Neuron (in vitro differentiated cells): ENCODE results near the gene ADARB2.

Source experiments
- H2AFZ ChIP-seq: one replicate; pipeline ENCODE4 v1.6.1; 2013; ENCODE audit warnings: low read depth, mild to moderate bottlenecking, inconsistent platforms, low read length, moderate library complexity
- H3K27me3 ChIP-seq: one replicate; pipeline ENCODE4 v1.6.1; 2013; ENCODE audit warnings: low read length; ENCODE audit not compliant: insufficient read depth
- H3K36me3 ChIP-seq: one replicate; pipeline ENCODE4 v1.6.1; 2013; ENCODE audit warnings: low read length; ENCODE audit not compliant: insufficient read depth
- H3K4me1 ChIP-seq: one replicate; pipeline ENCODE4 v1.6.1; 2013; ENCODE audit warnings: low read length; ENCODE audit not compliant: insufficient read depth
- H3K4me3 ChIP-seq: 2 replicates; pipeline ENCODE4 v1.5.1; 2013; ENCODE audit warnings: mild to moderate bottlenecking, low read length, moderate library complexity
- H3K9me3 ChIP-seq: one replicate; pipeline ENCODE4 v1.6.1; 2013; ENCODE audit warnings: low read length

ADARB2 gene

DNA sequence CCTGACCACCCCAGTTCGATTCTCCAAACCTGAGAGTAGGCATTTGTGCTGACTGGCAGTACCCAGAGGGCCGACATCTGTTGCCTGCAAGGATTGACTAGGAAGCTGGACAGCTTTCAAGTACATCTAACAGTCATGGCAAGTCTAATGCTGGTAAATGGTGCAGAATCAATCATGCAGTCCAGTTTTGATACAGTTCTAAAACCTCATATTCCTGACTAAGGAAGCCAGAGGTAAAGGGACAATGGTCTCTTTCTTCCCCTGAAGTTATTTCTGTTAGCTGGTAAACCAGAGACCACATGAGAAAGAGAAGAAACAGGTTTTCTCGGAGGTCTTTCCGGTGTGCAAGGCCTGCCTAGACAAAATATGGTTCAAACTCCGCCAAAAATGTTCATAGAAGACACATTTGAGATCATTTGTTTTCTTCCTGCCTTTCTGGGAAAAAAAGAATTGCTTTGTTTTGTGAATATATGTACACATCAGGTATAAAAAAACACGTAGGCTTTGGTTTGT, 584.0 kb downstream of the ADARB2 start:
- Histone ChIP-seq H3K27me3 (peaks cover 5% of the 10 kb centered on the region), H3K36me3 (no peaks in the 10 kb centered on the region), H3K4me1 (no peaks in the 10 kb centered on the region), H3K9me3 (no peaks in the 10 kb centered on the region), H2AFZ (no peak overlapping the region), H3K4me3 (no peak overlapping the region)

DNA sequence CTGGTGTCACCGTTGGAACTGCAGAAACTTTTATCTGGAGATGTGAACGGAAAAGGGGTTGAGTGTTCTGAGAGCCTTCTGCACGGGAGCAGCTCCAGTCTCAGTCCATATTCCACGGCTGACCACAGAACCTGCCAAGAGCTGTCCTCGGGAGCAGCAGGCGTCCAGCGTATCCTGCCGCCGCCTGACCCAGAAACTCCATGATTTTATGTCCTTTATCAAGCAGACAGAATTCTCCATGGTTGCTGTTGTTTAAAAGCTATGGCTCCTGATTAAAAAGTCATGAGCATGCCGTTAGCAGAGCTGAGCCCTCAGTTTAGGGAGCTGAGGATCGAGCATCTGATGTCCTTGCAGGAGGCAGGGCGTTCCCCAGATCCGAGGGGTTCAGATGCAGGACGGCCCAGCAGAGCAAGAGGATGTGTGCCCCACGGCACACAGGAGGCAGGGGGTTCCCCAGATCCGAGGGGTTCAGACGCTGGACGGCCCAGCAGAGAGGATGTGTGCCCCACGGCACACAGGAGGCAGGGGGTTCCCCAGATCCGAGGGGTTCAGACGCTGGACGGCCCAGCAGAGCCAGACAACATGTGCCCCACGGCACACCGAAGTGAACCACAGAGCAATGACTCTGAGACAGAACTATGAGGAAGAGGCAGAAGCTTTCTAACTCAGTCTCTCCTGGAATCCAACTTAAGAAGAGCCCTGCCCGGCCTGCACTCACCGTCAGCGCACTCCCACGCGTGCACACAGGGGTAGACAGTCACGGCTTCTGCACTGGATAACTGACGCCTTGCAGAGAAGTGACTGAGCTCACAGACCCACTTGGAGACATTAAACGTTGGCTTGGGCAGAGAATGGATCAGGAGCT, 584.7 kb downstream of the ADARB2 start:
- Histone ChIP-seq H3K27me3 (peaks cover 5% of the 10 kb centered on the region), H3K9me3 (no peaks in the 10 kb centered on the region), H3K4me3 (no peak overlapping the region), H3K4me1 (no peaks in the 10 kb centered on the region), H3K36me3 (no peaks in the 10 kb centered on the region), H2AFZ (no peak overlapping the region)

DNA sequence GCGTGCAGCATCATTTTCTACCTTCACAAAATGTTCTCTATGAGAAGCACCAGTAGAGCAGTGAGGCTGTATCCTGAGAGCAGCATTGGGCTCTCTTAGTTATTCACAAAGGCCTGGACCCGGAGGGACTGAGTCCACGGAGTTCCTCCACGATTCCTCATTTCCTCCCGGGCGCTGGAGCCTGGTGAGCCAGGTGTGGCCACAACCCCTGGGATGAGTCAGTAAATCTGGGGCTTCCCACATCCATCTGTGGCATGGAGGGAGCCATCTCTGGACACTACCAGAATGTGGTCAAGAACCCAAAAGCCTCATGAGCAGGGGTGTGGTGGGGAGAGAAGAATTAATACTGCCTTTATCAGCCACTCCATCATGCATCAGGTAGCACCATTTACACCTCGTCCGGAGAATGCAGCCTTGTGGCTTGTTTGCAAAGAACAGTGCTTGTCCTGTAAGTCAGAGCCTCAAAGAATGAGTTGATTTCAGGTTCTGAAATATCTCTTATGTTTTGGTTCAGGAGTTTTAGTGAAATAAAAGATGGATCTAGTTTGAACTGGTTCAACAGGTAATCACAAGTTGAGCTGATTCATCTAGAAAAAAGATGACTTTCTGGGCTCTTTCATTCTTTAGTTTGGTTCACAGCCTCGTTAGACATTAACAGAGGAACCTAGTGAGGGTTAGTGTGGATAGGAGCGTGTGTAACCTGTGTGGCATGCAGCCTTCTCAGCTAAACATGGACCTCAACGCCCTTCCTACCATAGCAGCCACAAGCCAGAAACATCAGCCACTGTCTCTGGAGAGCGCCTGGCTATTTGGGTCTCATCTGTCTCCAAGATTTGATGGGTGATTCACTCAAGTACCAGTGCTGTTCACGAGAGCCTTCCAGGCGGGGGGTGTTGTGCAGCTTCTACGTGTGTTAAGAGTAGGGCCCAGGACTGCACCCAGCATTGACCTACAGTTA, 586.0 kb downstream of the ADARB2 start:
- no peak overlapping the region for H3K4me3 ChIP-seq
- no peaks in the 10 kb centered on the region for H3K36me3 ChIP-seq
- no peak overlapping the region for H2AFZ ChIP-seq
- H3K4me1 ChIP-seq = no peaks in the 10 kb centered on the region
- peaks cover 5% of the 10 kb centered on the region for H3K27me3 ChIP-seq
- peaks cover 2% of the 10 kb centered on the region for H3K9me3 ChIP-seq

DNA sequence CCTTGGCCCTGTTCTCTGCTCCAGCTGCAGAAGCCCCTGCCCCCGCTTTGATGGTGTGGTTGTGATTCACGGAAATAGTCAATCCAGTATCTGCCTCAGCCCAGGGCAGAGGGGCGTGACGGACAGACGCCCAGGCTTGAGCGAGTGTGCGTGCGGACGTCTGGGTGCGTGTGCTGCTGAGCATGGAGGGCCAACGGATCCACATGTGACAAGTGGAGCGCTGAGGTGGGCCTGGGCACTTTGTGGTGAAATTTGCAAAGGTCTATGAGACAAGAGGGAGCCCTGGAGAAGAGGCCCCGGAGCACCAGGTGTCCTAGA, 586.7 kb downstream of the ADARB2 start:
- Histone ChIP-seq H3K36me3 (no peaks in the 10 kb centered on the region), H2AFZ (no peak overlapping the region), H3K9me3 (peaks cover 2% of the 10 kb centered on the region), H3K4me1 (no peaks in the 10 kb centered on the region), H3K4me3 (no peak overlapping the region), H3K27me3 (peaks cover 5% of the 10 kb centered on the region)

DNA sequence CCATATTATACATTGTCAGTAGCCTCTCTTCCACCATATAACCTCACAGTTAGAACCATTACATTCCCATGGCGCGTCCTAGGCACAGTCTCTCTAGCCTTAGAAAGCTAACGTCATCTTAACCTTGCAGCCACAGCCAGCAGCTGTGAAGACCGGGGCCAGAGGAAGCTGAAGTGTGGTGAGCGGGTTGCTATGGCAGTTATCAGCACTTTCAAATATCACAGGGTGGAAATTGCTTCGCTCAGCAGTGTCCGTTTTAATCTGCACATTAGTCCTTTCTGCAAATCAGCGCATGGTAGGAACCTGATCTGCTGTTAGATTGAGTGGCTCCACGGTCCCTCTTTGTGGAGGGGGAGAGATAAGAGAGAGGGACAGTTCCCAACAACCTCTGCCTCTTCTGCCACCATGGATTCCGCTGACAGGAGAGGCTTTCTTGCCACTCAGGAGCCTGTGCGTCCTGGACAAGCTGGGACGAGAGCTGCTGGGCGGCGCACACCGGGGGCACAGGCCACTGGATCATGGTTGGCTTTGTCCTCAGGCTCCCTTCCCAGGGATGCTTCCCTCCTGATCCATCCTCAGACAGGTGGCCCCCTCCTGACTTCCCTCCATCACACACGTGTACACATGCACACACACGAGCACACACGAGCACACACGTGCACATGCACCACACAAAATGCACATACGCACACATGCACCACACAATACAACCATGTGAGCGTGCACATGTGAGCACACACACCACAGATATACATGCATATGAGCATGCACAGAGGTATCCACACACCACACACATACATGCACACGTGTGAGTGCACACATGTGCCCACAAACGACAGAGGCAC, 587.3 kb downstream of the ADARB2 start:
- no peaks in the 10 kb centered on the region for H3K36me3 ChIP-seq
- H3K9me3 ChIP-seq = peaks cover 2% of the 10 kb centered on the region
- H3K4me1 ChIP-seq = no peaks in the 10 kb centered on the region
- no peak overlapping the region for H2AFZ ChIP-seq
- H3K4me3 ChIP-seq = no peak overlapping the region
- H3K27me3 ChIP-seq = peaks cover 5% of the 10 kb centered on the region

DNA sequence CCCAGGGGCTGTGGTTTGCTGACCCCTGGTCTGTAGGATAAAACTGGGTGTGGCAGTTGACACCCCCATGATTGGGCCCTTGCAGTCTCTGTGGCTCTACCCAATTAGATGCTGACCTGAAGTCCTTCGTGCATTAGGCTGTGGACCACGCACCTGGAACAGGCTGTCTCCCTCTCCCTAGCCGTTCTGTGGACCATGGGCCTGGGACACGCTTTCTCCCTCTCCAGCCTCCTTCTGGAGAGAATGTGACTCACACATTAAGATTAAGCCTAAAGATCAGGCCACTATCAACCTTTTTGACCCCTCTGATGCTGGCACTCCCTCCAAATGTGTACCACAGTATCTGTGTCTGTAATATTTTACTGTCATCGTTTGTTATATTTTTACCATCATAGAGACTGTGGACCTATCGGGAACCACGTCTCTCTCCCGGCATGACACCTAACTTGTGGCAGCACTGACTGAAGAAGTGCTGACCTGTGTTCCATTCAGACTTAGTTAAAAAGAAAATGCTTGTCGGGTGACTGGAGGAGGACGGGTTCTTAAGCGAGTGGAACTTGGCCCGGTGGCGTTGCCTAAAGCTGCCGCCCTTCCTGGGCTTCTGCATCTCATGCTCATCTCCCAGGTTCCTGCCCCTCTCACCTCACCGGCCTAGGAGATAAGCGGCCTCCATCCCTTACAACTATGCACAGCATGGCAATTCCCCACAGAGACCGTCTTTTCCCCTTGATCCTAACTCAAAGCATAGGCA, 588.3 kb downstream of the ADARB2 start:
- Histone ChIP-seq H3K36me3 (no peaks in the 10 kb centered on the region), H3K4me3 (no peak overlapping the region), H3K9me3 (peaks cover 2% of the 10 kb centered on the region), H3K4me1 (no peaks in the 10 kb centered on the region), H3K27me3 (no peaks in the 10 kb centered on the region), H2AFZ (no peak overlapping the region)

DNA sequence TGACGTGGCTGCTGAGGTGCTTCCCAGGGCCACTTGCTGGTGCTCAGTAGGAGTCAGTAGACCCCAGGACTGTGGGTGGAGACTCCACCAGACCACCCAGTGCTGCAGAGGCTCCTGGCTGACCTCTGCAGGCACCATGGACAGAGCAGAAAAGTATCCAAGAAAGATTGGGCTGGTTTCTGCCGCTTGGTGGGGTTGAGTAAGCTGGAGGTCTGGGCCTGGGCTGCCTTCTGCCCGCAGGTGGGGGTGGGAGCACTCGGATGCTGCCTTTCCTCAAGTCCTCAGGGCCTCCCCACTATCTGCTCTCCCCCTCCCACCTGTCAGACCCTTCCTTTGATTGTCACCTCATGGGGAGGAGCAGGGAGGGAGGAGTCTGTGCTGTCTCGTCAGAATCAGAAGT, 589.5 kb downstream of the ADARB2 start:
- Histone ChIP-seq H3K36me3 (no peaks in the 10 kb centered on the region), H3K9me3 (peaks cover 2% of the 10 kb centered on the region), H2AFZ (no peak overlapping the region), H3K4me3 (no peak overlapping the region), H3K4me1 (no peaks in the 10 kb centered on the region), H3K27me3 (no peaks in the 10 kb centered on the region)

DNA sequence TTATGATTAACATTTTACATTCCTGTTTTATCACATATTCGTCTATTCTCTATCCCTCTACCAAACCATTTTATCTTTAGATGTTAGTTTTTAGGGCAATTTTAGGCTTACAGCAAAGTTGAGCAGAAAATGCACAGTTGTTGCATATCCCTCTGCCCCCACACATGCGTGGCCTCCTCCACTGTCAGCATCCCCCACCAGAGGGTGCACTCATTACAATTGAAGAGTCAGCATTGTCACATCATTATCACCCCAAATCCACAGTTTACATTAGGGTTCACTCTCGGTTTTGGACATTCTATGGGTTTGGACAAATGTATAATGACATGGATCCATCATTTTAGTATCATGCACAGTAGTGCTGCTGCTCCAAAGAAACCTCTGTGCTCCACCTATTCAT, 594.7 kb downstream of the ADARB2 start:
- H3K27me3 ChIP-seq = no peaks in the 10 kb centered on the region
- H3K9me3 ChIP-seq = peaks cover 5% of the 10 kb centered on the region
- H2AFZ ChIP-seq = no peak overlapping the region
- no peaks in the 10 kb centered on the region for H3K36me3 ChIP-seq
- H3K4me1 ChIP-seq = no peaks in the 10 kb centered on the region
- no peak overlapping the region for H3K4me3 ChIP-seq

DNA sequence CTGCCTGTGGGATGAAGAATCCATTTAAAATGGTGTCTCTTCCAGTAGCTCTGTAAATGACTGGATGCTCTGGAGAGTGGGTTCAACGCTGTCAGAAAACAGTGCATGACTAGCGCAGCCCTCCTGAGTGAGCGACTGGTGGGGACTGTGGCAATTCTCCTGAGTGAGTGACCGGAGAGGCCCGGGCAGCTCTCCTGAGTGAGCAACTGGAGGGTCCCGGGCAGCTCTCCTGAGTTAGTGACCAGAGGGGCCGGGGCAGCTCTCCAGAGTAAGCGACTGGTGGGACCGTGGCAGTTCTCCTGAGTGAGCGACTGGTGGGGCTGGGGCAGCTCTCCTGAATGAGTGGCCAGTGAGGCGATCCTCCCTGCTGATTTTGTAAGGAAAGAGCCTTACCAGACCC, 595.6 kb downstream of the ADARB2 start:
- Histone ChIP-seq H3K27me3 (no peaks in the 10 kb centered on the region), H3K4me3 (no peak overlapping the region), H3K36me3 (no peaks in the 10 kb centered on the region), H2AFZ (no peak overlapping the region), H3K4me1 (no peaks in the 10 kb centered on the region), H3K9me3 (peaks cover 5% of the 10 kb centered on the region)

DNA sequence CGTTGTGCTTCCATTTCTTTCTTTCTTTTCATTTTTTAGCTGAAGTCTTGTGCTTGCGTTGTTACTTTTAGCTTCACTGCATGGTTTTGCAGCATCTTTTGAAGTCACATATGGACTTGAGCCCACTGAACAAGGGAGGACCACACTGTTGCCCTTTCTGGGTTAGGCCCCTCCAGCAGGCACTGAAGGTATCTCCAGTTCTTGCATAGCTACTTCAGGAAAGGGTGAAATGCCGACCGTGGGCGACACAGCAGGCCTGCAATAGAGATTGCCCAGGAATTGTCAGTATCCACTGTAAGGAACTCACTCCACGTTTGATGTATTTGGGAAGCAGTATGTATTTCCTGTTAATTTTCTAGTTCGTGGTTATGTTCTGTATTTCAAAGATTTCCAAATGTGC, 596.1 kb downstream of the ADARB2 start:
- H3K4me1 ChIP-seq = no peaks in the 10 kb centered on the region
- no peaks in the 10 kb centered on the region for H3K36me3 ChIP-seq
- H3K4me3 ChIP-seq = no peak overlapping the region
- H3K27me3 ChIP-seq = no peaks in the 10 kb centered on the region
- H3K9me3 ChIP-seq = peaks cover 6% of the 10 kb centered on the region
- H2AFZ ChIP-seq = no peak overlapping the region

DNA sequence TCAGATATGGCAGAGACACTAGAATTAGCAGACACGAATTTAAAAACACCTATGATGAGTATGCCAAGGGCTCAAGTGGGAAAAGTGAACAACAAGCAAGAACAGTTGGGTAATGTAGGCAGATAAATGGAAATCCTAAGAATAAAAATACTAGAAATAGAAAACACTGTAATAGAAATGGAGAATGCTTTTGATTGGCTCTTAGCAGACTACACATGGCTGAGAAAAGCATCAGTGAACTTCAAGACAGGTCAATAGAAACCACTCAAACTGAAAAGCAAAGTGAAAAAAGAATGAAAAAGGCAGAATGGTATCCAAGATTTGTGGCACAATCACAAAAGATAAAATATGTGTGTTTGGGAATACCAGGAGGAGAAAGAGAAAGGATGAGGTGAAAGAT, 598.8 kb downstream of the ADARB2 start:
- H3K36me3 ChIP-seq = no peaks in the 10 kb centered on the region

DNA sequence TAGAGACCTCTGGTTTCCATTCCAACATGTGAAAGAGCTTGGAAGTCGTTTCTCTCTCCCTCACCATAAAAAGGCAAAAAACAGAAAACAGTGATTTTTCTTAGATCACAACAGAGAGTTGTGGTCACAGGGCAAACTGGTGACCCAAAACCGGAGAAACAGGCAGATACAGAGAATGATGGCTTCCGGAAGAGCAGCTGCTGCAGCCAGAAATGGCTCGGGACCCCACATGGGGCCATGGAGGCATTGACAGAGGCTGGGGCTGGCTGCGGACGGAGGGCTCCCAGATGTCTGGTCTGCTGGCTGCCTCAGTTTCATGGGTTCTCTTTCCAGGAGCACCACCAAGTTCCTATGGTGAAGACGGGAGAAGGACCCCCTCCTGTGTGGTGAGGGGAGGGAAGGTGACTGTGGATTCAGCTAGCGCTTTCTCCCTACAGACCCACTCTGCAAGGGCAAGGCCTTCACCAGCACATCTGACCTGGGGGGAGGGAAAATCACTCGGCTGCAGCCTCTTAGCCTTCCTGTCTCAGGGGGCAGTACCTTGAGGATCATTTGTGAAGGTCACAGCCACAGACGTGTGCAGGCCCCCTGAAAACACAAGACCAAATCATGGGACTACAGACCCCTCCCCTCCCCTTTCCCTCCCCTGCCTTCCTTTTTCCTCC, 599.7 kb downstream of the ADARB2 start:
- Histone ChIP-seq H3K4me1 (no peaks in the 10 kb centered on the region), H3K9me3 (peaks cover 8% of the 10 kb centered on the region), H2AFZ (no peak overlapping the region), H3K4me3 (no peak overlapping the region), H3K27me3 (no peaks in the 10 kb centered on the region), H3K36me3 (no peaks in the 10 kb centered on the region)

More for the DNA sequence above, 598.8 kb downstream of the ADARB2 start:
- Histone ChIP-seq H3K27me3 (no peaks in the 10 kb centered on the region), H3K9me3 (peaks cover 8% of the 10 kb centered on the region), H3K4me1 (no peaks in the 10 kb centered on the region), H2AFZ (no peak overlapping the region), H3K4me3 (no peak overlapping the region)
